ENCODE measurements around the gene KIR3DL1. TPM values are rescaled to one million over a fixed set of nuclear protein-coding genes. Genes with fewer than 3 reads are reported as not detected.

KIR3DL1 gene
- total RNA-seq, 1 experiment from 2014 or later, result not detected

Small RNAs within 50 kb of the gene (small RNA-seq; reads per million reads assigned to genes)
- not detected for gene KIR3DP1
- not detected for gene RNU6-222P

Other genes with a start within 250 kb of the KIR3DL1 start
- not detected in 2 replicates for gene LILRA2, start 242.7 kb upstream of the KIR3DL1 start, total RNA-seq (2014; rRNA removed; shearing (Covaris generic))
- gene LILRA1, start 222.8 kb upstream of the KIR3DL1 start, total RNA-seq (2014; rRNA removed; shearing (Covaris generic)), result not detected in 2 replicates
- not detected in 2 replicates for gene LILRB1, start 186.0 kb upstream of the KIR3DL1 start, total RNA-seq (2014; rRNA removed; shearing (Covaris generic))
- not detected in 2 replicates for gene LILRB4, start 153.5 kb upstream of the KIR3DL1 start, total RNA-seq (2014; rRNA removed; shearing (Covaris generic))
- gene KIR3DL3, start 92.0 kb upstream of the KIR3DL1 start, total RNA-seq (2014; rRNA removed; shearing (Covaris generic)), result not detected in 2 replicates
- gene KIR2DL3, start 78.0 kb upstream of the KIR3DL1 start, total RNA-seq (2014; rRNA removed; shearing (Covaris generic)), result not detected in 2 replicates
- gene KIR2DL1, start 46.7 kb upstream of the KIR3DL1 start, total RNA-seq (2014; rRNA removed; shearing (Covaris generic)), result not detected in 2 replicates
- gene KIR2DL4, start 12.9 kb upstream of the KIR3DL1 start, total RNA-seq (2014; rRNA removed; shearing (Covaris generic)), result not detected in 2 replicates
- gene KIR2DS4, start 16.2 kb downstream of the KIR3DL1 start, total RNA-seq (2014; rRNA removed; shearing (Covaris generic)), result not detected in 2 replicates
- not detected in 2 replicates for gene KIR3DL2, start 34.0 kb downstream of the KIR3DL1 start, total RNA-seq (2014; rRNA removed; shearing (Covaris generic))
- gene FCAR, start 57.8 kb downstream of the KIR3DL1 start, total RNA-seq (2014; rRNA removed; shearing (Covaris generic)), result not detected in 2 replicates
- gene NCR1, start 89.7 kb downstream of the KIR3DL1 start, total RNA-seq (2014; rRNA removed; shearing (Covaris generic)), result 0.43 TPM in 1 of 2 replicates, not detected in the other
- not detected in 2 replicates for gene NLRP7, start 131.1 kb downstream of the KIR3DL1 start, total RNA-seq (2014; rRNA removed; shearing (Covaris generic))
- not detected in 2 replicates for gene NLRP2, start 149.9 kb downstream of the KIR3DL1 start, total RNA-seq (2014; rRNA removed; shearing (Covaris generic))
- 0.03 and 0.05 TPM in 2 replicates for gene GP6, start 221.8 kb downstream of the KIR3DL1 start, total RNA-seq (2014; rRNA removed; shearing (Covaris generic))
- 15.6 and 18.6 TPM in 2 replicates for gene RDH13, start 246.7 kb downstream of the KIR3DL1 start, total RNA-seq (2014; rRNA removed; shearing (Covaris generic))